SKM-1 (cell line): ENCODE data around the gene DCAF16.
A peak's percentile ranks its signal among the peaks of the same experiment; 100 is the strongest.
"Not testable (repeated sequence)": the region's sequence is repeated elsewhere in the genome, so short reads cannot be mapped to it uniquely, and the experiment has no call there.

ENCODE experiments used
- DNase-seq: peaks from one replicate; lab custom pipeline; 2025; ENCODE audit not compliant: unreplicated experiment; lab: John Stamatoyannopoulos, UW

The DCAF16 gene

DNA sequence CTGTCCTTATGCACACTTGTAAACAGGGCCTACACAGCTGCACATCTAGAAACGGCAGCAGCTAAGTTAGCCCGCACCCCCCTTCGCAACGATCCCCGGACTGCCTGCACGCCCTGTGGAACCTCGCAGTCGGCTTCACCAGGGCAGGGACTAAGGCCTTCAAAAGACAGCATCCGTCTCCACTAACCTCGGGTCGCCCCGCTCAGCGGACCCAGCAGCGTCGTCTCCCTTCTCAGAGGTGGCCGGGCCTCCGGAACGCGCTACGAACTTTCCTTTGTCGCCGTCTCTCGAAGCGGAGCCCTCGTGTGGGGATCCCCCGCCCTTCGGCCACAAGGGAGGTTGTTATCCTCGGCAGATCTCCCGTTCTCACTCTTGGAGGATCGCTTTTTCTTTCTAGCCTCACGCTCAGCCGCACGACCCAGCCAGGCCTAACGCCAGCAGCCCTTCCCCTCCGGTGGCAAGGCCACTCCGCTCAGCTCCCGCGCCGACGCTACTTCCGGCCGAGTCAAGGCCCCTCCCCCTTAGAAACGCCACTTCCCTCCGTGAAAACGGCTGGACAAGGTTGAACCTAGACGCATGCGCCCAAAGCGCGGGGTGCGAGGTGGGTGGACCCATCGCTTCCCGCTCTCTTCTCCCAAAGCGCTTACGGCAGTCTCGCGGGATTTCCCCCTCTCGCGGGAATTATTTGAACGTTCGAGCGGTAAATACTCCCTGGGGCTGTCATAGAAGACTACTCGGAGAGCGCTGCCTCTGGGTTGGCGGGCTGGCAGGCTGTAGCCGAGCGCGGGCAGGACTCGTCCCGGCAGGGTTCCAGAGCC, at the start of gene DCAF16, which contains the start of gene NCAPG:
Gene DCAF16, minus strand, starts transcription at position 498 of the 818 bp plus-strand sequence. CDS start 6,616 bp downstream, outside the sequence.
Gene NCAPG, plus strand, starts transcription at position 720 of the 818 bp plus-strand sequence. CDS start 99 bp downstream, outside the sequence.
- peak; percentile 96 for DNase-seq

DNA sequence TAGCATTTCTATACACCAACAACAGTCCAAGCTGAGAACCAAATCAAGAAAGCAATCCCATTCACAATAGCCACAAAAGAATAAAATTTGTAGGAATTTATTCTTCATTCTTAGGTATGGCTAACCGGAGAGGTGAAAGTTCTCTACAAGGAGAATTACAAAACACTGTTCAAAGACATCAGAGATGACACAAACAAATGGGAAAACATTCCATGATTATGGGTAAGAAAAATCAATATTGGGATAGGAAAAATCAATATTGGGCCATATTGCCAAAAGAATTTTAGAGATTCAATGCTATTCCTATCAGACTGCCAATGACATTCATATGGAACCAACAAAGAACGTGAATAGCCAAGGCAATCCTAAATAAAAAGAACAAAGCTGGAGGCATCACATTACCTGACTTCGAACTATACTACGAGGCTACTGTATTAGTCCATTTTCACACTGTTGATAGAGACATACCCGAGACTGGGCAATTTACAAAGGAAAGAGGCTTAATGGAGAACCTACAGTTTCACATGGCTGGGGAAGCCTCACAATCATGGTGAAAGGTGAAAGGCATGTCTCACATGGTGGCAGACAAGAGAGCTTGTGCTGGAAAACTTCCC, 49.3 kb upstream of the DCAF16 start:
- DNase-seq, result no peak

DNA sequence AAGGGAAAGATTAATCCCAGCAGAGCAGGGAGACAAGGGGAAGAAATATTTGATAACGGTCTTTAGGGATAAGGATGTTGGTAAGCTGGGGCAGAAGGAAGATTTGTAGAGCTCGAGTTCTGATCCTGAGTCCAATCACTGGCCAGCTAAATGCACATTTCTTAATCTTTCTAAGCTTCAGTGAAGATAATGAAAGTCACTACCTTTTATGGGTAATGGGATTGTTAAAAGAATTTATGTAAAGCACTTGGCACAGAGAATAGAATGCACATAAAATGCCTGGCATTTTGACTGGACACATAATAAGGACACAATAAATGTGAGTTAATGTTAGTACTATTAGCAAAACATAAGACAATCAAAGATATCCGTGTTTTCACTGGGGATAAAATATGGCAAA, 43.5 kb upstream of the DCAF16 start:
- DNase-seq, result no peak

DNA sequence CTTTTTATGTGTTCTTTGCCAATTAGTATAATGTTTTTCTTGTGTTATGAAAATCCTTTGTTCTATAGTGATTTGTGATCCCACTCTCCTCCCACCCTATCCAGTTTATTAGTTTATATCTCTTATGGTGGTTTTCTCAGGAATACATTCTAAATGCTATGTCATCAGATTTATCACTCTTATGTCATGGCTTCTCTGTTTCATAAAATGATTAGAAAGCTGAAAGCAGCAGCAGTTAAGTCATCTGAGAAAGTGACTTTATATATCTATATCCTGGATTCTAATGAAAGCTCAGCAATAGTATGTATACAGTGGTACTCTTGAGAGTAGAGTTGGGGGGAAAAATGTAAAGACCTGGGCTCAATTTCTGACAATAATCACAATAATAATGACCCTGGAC, 41.4 kb upstream of the DCAF16 start:
- DNase-seq, result no peak

DNA sequence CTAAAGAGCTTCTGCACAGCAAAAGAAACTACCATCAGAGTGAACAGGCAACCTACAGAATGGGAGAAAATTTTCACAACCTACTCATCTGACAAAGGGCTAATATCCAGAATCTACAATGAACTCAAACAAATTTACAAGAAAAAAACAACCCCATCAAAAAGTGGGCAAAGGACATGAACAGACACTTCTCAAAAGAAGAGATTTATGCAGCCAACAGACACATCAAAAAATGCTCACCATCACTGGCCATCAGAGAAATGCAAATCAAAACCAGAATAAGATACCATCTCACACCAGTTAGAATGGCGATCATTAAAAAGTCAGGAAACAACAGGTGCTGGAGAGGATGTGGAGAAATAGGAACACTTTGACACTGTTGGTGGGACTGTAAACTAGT, 39.7 kb upstream of the DCAF16 start:
- not testable (repeated sequence) for DNase-seq

DNA sequence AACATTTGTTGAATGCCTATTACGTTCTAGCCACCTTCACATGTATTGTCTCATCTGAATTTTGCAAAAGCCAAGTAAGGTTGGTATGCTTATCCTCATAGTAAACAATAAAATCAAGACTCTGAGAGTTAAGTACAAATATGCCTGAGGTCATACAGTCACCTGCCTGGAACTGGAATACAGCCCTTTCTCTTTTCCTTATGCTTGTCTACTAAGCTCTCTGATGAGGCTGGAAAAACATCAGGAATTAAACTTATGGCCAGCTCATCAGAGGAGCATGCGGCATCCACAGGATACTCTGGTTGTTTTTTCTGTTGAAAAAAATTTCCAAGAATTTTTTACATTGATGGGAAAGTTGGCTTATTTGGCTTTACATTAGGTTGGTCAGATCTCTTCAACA, 35.7 kb upstream of the DCAF16 start:
- DNase-seq, result no peak

DNA sequence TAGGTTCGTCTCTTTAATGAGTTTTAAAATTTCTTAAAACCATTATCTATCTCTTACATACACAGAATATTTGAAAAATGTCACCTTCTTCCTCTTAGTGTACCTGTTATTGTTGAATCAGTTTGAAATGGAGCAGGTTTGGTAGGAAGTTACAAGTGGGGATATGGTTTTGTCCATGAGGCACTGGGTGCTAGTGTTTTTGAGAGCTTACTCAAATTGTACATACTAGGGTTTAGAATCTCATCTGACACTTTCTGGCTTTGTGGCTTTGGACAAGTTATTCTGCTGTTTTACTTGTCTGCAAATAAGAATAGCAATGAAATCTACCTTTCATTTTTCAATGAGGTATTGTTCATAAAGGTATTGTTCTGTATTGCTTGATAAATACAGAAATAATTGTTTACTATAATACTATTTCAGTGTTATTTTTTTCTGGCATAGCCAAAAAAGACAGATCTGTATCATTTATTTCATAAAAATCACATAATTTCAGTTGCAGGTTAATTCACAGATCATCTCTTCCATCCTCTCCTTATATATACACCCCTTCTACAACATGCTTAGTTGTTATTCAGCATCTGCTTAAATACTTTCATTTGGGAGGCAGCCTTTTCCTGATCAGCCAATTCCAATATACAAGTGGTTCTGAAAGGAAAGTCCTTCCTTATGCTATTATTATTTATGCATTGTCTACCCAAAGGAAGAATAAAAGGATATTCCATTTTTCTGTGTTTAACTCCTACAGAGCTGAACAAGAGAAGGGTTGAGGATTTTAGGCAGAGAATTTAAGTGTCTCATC, 13.5 kb upstream of the DCAF16 start:
- DNase-seq, result no peak

DNA sequence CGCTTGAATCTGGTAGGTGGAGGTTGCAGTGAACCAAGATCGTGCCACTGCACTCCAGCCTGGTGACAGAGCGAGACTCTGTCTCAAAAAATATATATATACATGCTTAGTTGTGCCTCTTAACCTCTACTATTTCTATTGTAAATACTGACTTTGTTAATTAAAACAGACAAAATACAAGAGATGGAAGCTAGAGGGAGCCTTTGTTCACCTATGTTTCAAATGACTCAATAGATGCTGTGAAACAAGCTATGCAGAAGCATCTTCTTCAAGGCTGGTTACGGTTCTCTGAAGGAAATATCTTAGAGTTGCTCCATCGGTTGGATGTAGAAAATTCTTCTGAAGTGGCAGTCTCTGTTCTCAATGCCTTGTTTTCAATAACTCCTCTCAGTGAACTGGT, 6.5 kb upstream of the DCAF16 start:
- peak; percentile 16 for DNase-seq

DNA sequence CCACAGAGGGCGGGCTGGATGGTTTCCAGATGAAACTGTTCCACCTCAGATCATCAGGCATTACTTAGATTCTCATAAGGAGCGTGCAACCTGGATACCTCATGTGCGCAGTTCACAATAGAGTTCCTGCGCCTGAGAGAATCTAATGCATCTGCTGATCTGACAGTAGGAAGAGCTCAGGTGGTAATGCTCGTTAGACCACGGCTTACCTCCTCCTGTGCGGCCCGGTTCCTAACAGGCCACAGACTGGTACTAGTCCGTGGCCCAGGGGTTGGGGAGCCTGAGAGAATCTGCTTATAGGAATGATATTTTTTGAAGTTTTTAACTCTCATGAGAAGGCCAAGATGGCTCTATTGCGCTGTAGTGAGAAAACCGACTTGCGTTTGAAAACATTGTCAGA, 5.6 kb upstream of the DCAF16 start:
- DNase-seq, result no peak

DNA sequence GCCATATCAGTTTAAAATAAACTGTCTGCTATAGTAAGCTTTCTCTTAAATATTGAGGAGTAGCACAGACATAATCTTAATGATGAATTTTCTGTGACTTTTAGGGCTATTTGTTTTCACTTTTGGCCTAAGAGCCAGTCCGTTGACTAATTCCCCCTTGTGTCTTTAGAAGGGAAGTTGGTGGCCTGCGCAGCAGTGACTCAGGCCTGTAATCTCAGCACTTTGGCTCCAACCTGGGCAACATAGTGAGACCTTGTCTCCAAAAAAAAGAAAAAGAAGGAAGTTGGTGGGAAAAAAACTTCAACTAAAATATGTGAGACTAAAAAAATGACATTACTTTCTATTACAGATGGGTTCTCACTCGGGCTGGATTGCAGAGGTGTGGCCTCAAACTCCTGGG, 3.6 kb upstream of the DCAF16 start:
- no peak for DNase-seq

DNA sequence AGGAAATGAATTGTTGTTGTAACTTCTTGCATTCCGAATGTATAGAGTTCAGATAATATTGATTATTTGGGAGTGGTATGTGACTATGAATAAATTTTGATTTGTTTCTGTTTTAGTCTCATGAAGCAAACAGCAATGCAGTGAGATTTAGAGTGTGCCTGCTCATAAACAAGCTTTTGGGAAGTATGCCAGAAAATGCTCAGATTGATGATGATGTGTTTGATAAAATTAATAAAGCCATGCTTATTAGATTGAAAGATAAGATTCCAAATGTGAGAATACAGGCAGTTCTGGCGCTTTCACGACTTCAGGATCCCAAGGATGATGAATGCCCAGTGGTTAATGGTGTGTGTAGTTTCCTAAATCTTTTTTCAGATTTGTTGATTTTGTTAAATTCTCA, 2.2 kb upstream of the DCAF16 start:
- no peak for DNase-seq

DNA sequence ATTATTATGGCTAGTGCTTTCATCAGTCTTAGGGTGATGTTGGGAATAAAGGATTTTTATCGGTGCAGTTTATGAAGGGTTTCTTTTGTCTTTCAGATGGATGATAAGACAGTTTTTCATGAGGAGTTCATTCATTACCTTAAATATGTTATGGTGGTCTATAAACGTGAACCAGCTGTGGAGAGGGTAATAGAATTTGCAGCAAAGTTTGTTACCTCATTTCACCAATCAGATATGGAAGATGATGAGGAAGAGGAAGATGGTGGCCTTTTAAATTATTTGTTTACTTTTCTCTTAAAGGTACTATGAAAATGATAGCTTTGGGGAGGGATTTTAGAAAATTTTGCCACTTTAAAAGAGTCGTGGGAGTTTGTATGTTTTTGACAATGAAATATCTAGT, 1.6 kb upstream of the DCAF16 start:
- no peak for DNase-seq

DNA sequence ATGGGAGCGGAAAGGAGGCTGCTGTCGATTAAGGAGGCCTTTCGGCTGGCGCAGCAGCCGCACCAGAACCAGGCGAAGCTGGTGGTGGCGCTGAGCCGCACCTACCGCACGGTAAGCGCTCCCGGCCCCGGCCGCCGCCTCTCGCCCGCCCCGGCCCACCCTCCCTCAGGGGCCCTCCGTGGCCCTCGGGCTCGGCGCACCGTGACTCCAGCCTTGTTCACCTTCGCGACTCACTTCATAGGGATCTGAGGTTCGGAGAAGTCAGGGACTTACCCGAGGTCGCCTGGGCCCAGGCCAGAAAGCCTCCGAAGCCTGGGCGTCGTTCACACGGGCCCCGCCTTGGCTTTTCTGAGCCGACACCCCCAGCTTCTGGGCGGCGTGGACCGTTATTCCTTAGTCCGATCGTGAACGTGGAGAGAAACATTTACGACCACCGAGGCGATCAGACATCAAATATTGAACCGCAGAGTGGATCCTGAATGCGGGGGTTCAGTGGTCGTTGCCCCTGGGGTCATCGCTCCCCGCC, 584 bp upstream of the DCAF16 start:
- no peak for DNase-seq

DNA sequence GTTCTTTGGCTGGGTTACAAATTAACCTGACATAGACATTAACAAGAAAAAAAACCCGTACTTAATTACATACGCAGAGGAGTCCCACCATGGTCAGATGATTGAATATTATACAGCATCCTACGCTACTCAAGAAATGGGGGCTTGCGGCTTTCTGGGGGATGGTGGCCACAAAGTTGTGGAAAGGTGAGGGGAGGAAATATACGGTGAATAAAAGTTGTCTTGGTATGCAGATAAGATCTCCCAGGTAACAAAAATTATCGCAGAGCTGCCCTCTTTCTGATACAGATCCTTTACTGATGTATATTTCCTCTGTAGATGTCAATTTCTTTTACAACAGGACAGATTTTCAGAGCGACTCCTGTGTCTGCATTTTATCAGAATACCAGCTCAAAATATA, 890 bp downstream of the DCAF16 start:
- no peak for DNase-seq

DNA sequence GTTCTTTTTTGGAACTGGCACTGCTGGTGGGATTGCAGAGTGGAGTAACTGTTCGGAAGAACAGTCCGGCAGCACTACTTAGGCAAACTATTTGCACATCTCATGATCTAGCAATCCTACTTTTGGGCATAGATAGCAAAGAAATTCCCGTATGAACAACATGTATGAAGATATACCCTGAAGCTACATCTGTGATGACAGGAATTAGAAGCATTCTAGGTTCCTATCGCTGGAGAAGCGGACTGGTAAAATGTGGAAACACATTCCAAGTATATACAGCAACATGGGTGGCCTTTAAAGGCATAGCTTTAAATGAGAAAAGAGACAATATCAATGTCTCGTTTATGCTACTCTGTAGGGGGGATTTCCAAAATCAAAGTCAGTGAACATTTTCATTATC, 3.1 kb downstream of the DCAF16 start:
- DNase-seq, result no peak

DNA sequence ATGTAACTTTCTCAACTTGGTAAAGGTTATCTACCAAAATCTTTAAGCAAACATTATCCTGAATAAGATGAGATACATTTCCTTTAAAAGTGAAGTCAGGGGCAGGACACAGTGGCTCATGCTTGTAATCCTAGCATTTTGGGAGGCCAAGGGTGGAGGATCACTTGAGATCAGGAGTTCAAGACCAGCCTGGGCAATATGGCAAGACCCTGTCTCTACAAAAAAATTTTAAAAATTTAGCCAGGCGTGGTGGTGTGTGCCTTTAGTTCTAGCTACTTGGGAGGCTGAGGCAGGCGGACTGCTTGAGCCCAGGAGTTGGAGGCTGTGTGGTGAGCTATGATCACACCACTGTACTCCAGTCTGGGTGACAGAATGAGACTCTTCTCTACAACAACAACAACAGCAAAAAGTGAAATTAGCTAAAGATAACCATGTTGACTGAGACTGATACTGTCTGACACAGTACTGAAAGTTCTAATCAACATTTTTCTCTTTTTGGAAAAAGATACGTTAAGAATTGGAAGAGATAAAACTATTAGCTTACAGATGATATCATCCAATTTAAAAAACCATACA, 4.9 kb downstream of the DCAF16 start:
- DNase-seq, result no peak

DNA sequence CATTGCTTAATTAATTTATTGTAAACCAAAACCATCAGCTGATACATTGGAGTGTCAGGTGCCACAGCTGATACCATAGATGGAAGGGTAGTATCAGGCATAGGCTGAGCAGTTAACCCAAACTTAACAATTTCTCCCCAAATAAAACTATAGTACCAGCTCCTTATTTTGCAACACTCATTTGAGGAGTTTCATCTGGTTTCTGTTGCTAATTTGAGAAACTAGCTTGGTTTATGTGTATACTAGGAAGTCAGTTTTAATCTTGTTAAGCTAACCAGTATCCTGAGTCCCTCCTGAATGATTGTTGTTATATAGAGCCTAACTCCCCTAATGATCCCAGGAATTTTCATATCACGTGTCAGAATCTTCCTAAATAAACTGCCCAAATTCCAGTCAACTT, 12.7 kb downstream of the DCAF16 start:
- DNase-seq, result no peak

DNA sequence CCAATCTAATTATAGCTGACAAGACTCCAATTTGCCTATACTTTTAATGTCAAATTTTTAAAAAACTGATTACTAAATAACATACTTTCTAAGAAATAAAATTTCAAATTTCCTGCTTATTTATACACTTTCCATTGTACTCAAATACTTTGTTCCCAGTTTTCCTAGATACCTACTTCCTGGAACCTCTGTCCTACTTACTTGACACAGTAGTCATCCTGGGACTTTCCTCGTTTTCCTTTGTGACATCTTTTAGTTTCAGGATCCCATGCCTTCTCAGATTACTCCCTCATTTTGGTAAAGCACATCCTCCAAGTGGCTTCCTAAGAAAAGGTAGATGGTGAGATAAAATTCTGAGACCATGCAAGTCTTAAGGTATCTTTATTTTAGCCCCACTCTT, 15.8 kb downstream of the DCAF16 start:
- DNase-seq, result no peak

DNA sequence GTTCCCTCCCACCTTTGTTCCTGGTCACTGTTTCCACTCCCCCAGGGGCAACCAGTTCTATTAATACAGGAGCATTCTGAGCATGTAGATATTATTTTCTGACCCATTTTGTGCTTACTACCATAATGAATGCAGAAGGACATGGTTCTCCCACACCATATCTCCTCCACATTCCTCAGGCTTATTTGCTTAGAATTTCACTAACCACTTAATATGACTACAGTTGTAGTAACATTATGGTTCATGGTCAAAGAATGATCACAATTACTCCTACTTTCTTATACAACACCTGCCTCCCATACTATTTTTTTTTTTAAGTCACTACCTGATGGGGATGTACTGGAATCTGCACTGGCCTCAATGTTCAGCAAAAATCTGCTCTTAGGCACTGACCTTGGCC, 21.6 kb downstream of the DCAF16 start:
- no peak for DNase-seq

DNA sequence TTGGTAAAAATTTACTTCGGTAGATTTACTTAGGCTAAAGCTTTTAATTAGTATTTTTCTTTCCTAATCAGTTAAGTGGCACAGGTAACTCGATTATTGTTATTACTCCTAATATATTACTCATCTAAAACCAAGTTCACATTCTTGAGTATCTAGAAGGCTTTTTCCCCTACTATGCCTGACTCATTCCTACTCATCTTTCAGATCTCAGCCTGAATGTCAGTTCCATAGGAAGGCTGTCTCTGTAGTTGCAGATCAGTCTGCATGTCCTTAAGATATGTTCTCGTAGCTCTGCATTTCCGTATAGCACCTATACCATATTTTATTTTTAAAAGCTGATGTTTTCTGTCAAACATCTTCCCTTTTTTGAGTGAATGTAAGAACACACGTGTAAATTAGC, 23.2 kb downstream of the DCAF16 start:
- DNase-seq, result no peak

DNA sequence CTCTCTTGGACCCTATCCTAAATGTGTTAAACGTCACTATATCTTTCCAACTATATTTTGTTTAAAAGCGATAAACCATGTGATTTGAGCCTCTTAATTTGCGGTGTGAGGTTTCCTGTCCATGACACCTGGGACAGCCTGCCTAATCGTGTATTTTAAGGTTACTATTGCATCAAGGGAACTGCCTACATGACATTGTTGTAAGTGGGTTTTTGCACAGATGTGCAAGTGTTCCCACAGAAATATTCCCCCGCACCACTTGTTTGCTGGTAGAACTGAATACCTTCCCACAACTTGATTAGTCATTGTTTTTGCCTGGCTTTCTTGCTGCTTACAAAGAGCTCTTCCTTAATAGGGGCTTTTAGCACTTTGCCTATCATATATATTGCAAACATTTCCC, 24.0 kb downstream of the DCAF16 start:
- DNase-seq, result no peak
